Breast epithelium (tissue), 3 donors: Measurements from ENCODE around the gene PFKP.

ENCODE experiments used
- POLR2A ChIP-seq: fragments of 450-650 bp; IDR thresholded peaks from one replicate; pipeline ENCODE4 v1.6.1; 2016; ENCODE audit warnings: antibody characterized with exemption, mild to moderate bottlenecking, moderate library complexity
- TF ChIP-seq, protein P1 (sequence below), 3 donors: fragments of 450-650 bp; IDR thresholded peaks; one replicate each; pipeline ENCODE4 v1.5.1; 2016 to 2017; ENCODE audit warnings: antibody characterized with exemption in 3 of 3, mild to moderate bottlenecking in 3 of 3, moderate library complexity in 3 of 3

DNA sequence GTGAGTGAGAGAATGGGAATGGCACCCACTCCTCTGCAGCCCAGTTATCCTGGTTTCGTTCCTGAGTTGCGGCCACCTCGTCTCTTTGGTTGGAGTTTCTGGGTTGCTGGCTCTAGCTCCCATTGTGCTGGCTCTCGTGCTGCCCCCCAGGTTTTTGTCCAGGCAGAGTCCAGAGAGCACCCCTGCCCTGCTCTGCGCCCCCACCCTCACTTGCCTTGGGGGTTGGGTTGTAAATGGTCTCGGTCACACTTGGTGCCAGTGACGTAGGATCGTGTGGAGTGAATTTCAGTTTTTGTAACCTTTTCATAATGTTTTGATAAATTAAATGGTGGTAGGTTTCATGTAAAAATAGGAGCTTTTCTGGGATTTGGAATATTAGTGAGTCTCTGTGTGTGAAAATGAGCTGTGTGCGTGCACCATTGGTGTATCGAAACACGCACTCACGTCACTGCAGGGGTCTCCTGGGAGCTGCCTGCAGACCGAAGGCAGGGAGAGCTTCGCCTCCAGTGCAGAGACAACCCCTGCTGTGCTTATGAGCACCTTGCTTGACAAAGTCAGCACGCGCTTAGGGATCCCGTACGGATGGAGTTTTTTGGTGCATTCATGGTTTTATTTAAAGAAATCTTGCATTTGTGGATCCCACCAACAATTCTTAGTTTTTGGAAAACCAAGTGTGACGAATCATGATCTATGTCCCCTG, 32.9 kb downstream of the PFKP start:
- TF ChIP-seq, protein P1, sequence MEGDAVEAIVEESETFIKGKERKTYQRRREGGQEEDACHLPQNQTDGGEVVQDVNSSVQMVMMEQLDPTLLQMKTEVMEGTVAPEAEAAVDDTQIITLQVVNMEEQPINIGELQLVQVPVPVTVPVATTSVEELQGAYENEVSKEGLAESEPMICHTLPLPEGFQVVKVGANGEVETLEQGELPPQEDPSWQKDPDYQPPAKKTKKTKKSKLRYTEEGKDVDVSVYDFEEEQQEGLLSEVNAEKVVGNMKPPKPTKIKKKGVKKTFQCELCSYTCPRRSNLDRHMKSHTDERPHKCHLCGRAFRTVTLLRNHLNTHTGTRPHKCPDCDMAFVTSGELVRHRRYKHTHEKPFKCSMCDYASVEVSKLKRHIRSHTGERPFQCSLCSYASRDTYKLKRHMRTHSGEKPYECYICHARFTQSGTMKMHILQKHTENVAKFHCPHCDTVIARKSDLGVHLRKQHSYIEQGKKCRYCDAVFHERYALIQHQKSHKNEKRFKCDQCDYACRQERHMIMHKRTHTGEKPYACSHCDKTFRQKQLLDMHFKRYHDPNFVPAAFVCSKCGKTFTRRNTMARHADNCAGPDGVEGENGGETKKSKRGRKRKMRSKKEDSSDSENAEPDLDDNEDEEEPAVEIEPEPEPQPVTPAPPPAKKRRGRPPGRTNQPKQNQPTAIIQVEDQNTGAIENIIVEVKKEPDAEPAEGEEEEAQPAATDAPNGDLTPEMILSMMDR (IDR thresholded peaks at IDR 0.05): no peak
- TF ChIP-seq POLR2A: no peak
